ENCODE data around the gene NR6A1. TPM values are rescaled to one million over a fixed set of nuclear protein-coding genes. Genes with fewer than 3 reads are reported as not detected.
A peak's percentile ranks its signal among the peaks of the same experiment; 100 is the strongest.

The NR6A1 gene
- total RNA-seq, 1 donor from 2014 or later = 302 TPM

DNA sequence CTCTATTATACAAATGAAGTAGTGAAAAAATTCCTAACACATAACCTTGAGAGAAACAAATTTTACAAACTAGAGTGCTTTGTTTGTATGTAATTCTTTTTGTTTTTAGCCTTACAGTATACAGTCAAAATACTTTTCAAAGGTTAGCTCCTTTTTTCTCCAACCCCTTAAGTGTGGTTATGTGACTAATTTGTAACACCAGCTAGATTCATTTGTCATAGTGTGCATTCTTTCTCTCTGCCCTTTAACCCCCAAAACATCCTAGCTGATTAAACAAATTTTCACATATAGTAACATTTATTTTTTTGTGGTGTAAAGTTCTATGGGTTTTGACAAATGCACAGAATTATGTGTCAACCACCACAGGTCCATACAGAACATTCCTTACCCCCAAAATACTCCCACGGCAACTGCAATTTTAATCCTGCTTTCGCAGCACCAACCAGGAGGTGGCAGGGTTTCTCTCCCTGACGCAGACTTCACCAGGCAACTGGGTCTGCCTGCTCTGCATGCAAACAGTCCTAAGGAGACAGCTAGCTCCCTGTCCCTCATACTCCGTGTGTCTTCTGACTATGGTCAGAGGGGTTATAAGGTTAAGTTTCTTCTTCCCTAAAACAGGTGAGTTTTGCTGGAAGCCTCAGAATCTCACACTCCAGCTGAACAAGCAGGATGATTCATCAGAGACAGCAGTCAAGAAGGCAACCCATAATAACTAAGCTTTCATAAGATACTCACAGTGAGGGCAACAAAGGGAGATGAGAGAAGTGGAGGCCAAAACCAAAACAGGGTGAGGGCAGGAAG is 219.4 kb downstream of the NR6A1 start:
- peaks cover 5% of the 10 kb centered on the region for H3K4me1 ChIP-seq
- peak; percentile 79 for DNase-seq (ENCODE audit: low spot score)
- H3K27me3 ChIP-seq = no peaks in the 10 kb centered on the region
- H3F3A ChIP-seq (ENCODE audit: low read depth) = peaks cover 25% of the 10 kb centered on the region
- no peak overlapping the region for H2AFZ ChIP-seq (replicated peaks)
- TF ChIP-seq, protein P1, sequence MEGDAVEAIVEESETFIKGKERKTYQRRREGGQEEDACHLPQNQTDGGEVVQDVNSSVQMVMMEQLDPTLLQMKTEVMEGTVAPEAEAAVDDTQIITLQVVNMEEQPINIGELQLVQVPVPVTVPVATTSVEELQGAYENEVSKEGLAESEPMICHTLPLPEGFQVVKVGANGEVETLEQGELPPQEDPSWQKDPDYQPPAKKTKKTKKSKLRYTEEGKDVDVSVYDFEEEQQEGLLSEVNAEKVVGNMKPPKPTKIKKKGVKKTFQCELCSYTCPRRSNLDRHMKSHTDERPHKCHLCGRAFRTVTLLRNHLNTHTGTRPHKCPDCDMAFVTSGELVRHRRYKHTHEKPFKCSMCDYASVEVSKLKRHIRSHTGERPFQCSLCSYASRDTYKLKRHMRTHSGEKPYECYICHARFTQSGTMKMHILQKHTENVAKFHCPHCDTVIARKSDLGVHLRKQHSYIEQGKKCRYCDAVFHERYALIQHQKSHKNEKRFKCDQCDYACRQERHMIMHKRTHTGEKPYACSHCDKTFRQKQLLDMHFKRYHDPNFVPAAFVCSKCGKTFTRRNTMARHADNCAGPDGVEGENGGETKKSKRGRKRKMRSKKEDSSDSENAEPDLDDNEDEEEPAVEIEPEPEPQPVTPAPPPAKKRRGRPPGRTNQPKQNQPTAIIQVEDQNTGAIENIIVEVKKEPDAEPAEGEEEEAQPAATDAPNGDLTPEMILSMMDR (IDR thresholded peaks at IDR 0.05) = peak; percentile 84
- TF ChIP-seq EZH2phosphoT487 (IDR thresholded peaks at IDR 0.05) = no peak
- no peak for TF ChIP-seq EZH2 (IDR thresholded peaks at IDR 0.05)
- no peaks in the 10 kb centered on the region for H3K9me3 Mint-ChIP-seq
- H3K4me2 ChIP-seq = no peak overlapping the region
- no peaks in the 10 kb centered on the region for H3K9me3 ChIP-seq (ENCODE audit: low read depth)
- H3K79me2 ChIP-seq (ENCODE audit: low read depth) = peaks cover 66% of the 10 kb centered on the region
- H3K4me1 Mint-ChIP-seq = no peaks in the 10 kb centered on the region
- H3K27ac ChIP-seq = peak overlapping the region; percentile 36
- H3K27me3 Mint-ChIP-seq (ENCODE audit: insufficient read depth, low read depth) = no peaks in the 10 kb centered on the region
- no peak overlapping the region for H3K4me3 Mint-ChIP-seq
- no peak overlapping the region for H3K9ac ChIP-seq
- peaks cover 5% of the 10 kb centered on the region for H3K36me3 Mint-ChIP-seq
- peaks cover 84% of the 10 kb centered on the region for H4K20me1 ChIP-seq (ENCODE audit: low read depth)
- no peak overlapping the region for H3K27ac Mint-ChIP-seq
- no peak overlapping the region for H3K4me3 ChIP-seq
- H3K36me3 ChIP-seq = no peaks in the 10 kb centered on the region

DNA sequence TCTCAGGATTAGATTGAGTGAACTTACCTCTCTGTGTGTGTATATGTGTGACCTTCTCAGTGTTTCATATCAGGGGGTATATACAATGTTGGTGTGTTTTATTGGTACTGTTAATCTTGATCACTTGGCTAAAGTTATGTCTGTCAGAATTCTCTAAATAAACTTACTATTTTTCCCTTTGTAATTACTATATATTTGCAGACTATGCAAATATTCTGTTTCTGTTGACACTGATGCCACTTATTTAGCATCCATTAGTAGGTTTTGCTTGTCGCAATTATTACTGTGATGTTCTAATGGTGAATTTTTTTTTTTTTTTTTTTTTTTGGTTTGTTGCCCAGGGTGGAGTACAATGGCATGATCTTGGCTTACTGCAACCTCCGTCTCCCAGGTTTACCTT is 221.0 kb downstream of the NR6A1 start:
- no peak overlapping the region for H3K27ac Mint-ChIP-seq
- no peaks in the 10 kb centered on the region for H3K27me3 ChIP-seq

DNA sequence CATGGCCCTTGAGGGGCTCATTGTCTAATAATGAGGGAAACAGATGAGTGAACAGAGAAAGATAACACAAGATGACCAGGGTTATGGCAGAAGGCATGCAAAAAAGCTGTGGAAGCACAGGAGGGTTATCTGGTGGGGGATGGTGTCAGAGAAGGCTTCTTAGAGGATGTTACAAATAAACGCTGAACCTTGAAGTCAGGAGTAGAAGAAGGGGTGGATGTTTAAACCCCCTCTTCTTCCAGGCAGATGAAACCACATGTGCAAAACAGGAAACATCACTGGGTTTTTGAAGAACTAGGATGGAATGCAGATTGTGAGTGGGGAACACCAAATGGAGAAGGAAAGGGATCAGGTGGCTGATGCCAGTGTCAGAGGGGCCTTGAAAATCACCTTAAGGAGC is 222.1 kb downstream of the NR6A1 start:
- H3K27me3 ChIP-seq = no peaks in the 10 kb centered on the region
- peaks cover 68% of the 10 kb centered on the region for H4K20me1 ChIP-seq (ENCODE audit: low read depth)
- H3K4me3 Mint-ChIP-seq = no peak overlapping the region
- no peaks in the 10 kb centered on the region for H3K9me3 Mint-ChIP-seq
- H3K4me1 Mint-ChIP-seq = no peaks in the 10 kb centered on the region
- peaks cover 48% of the 10 kb centered on the region for H3K79me2 ChIP-seq (ENCODE audit: low read depth)
- H3K27me3 Mint-ChIP-seq (ENCODE audit: insufficient read depth, low read depth) = no peaks in the 10 kb centered on the region
- H3K27ac ChIP-seq = no peak overlapping the region
- peaks cover 5% of the 10 kb centered on the region for H3K4me1 ChIP-seq
- H3K36me3 Mint-ChIP-seq = peaks cover 4% of the 10 kb centered on the region
- H3K9me3 ChIP-seq (ENCODE audit: low read depth) = no peaks in the 10 kb centered on the region
- H3K4me2 ChIP-seq = no peak overlapping the region
- DNase-seq (ENCODE audit: low spot score) = no peak
- no peak overlapping the region for H3K9ac ChIP-seq
- TF ChIP-seq EZH2 (IDR thresholded peaks at IDR 0.05) (no peak), EZH2phosphoT487 (IDR thresholded peaks at IDR 0.05) (no peak)
- TF ChIP-seq, protein P1 (IDR thresholded peaks at IDR 0.05) = no peak
- peaks cover 2% of the 10 kb centered on the region for H3K36me3 ChIP-seq
- H3K27ac Mint-ChIP-seq = no peak overlapping the region
- H3K4me3 ChIP-seq = no peak overlapping the region
- H3F3A ChIP-seq (ENCODE audit: low read depth) = peaks cover 18% of the 10 kb centered on the region
- no peak overlapping the region for H2AFZ ChIP-seq (replicated peaks)

More for the DNA sequence above, 221.0 kb downstream of the NR6A1 start:
- no peak for DNase-seq (ENCODE audit: low spot score)
- Histone ChIP-seq H2AFZ (replicated peaks) (no peak overlapping the region), H3F3A (ENCODE audit: low read depth) (peaks cover 22% of the 10 kb centered on the region), H4K20me1 (ENCODE audit: low read depth) (peaks cover 69% of the 10 kb centered on the region), H3K4me2 (no peak overlapping the region), H3K27ac (no peak overlapping the region), H3K79me2 (ENCODE audit: low read depth) (peaks cover 56% of the 10 kb centered on the region), H3K4me3 (no peak overlapping the region), H3K36me3 (no peaks in the 10 kb centered on the region), H3K4me1 (peaks cover 5% of the 10 kb centered on the region), H3K9ac (no peak overlapping the region), H3K9me3 (ENCODE audit: low read depth) (no peaks in the 10 kb centered on the region)
- TF ChIP-seq, protein P1 (IDR thresholded peaks at IDR 0.05) = no peak
- no peak for TF ChIP-seq EZH2 (IDR thresholded peaks at IDR 0.05)
- Mint-ChIP-seq H3K36me3 (peaks cover 4% of the 10 kb centered on the region), H3K4me3 (no peak overlapping the region), H3K4me1 (no peaks in the 10 kb centered on the region), H3K27me3 (ENCODE audit: insufficient read depth, low read depth) (no peaks in the 10 kb centered on the region), H3K9me3 (no peaks in the 10 kb centered on the region)

Measured in neural progenitor cell (in vitro differentiated cells).